Neural cell (in vitro differentiated cells): ENCODE measurements around the gene KIAA0753. TPM values are rescaled to one million over a fixed set of nuclear protein-coding genes. Genes with fewer than 3 reads are reported as not detected.

Experiments
- H2AFZ ChIP-seq: fragments of 200-600, 300-800 bp; sonication (generic), shearing (Covaris generic); 2 replicates; pipeline ENCODE4 v1.6.0; 2014; ENCODE audit warnings: low read depth, mild to moderate bottlenecking, antibody characterized with exemption, low read length, moderate library complexity
- H3F3A ChIP-seq: fragments of 200-600 bp; shearing (Covaris generic); 2 replicates; pipeline ENCODE4 v1.6.1; 2016; ENCODE audit warnings: mild to moderate bottlenecking, moderate library complexity, mixed read lengths, antibody characterized with exemption, low read length; ENCODE audit not compliant: insufficient read depth, poor library complexity, severe bottlenecking
- H3K27ac ChIP-seq: fragments of 200-600, 300-800 bp; sonication (generic), shearing (Covaris generic); 2 replicates; pipeline ENCODE4 v1.5.1; 2014; ENCODE audit warnings: mild to moderate bottlenecking, low read length, moderate library complexity
- H3K27me3 ChIP-seq: fragments of 300-800, 200-600 bp; sonication (generic), shearing (Covaris generic); 2 replicates; pipeline ENCODE4 v1.6.0; 2014; ENCODE audit warnings: mild to moderate bottlenecking, low read depth, low read length, moderate library complexity; ENCODE audit not compliant: insufficient read depth
- H3K36me3 ChIP-seq: fragments of 300-800, 200-600 bp; sonication (generic), shearing (Covaris generic); 2 replicates; pipeline ENCODE4 v1.5.1; 2014; ENCODE audit warnings: mild to moderate bottlenecking, antibody characterized with exemption, low read length, moderate library complexity; ENCODE audit not compliant: insufficient read depth
- H3K4me2 ChIP-seq: fragments of 300-800, 200-600 bp; sonication (generic), shearing (Covaris generic); 2 replicates; pipeline ENCODE4 v1.6.0; 2014; ENCODE audit warnings: mild to moderate bottlenecking, low read length
- H3K4me3 ChIP-seq: fragments of 300-800, 200-600 bp; sonication (generic), shearing (Covaris generic); 2 replicates; pipeline ENCODE4 v1.5.1; 2014; ENCODE audit warnings: mild to moderate bottlenecking, low read length, moderate library complexity
- H3K79me2 ChIP-seq: fragments of 200-600 bp; shearing (Covaris generic); replicated peaks from 2 replicates; pipeline ENCODE4 v1.6.0; 2014; ENCODE audit warnings: mild to moderate bottlenecking, low read length, moderate library complexity; ENCODE audit not compliant: insufficient read depth
- H3K9ac ChIP-seq: fragments of 300-800, 200-600 bp; sonication (generic), shearing (Covaris generic); 2 replicates; pipeline ENCODE4 v1.6.1; 2016; ENCODE audit warnings: mild to moderate bottlenecking, low read length, mixed read lengths
- H3K9me2 ChIP-seq: fragments of 200-600 bp; shearing (Covaris generic); 2 replicates; pipeline ENCODE4 v1.6.1; 2016; ENCODE audit warnings: mild to moderate bottlenecking, low read length, mixed read lengths; ENCODE audit not compliant: insufficient read depth
- H3K9me3 ChIP-seq: fragments of 200-600, 300-800 bp; sonication (generic), shearing (Covaris generic); 2 replicates; pipeline ENCODE4 v1.6.1; 2016; ENCODE audit warnings: mild to moderate bottlenecking, mixed run types, low read length, moderate library complexity, mixed read lengths
- H4K20me1 ChIP-seq: fragments of 200-600 bp; shearing (Covaris generic); 2 replicates; pipeline ENCODE4 v1.6.1; 2016; ENCODE audit warnings: mild to moderate bottlenecking, mixed run types; ENCODE audit not compliant: insufficient read depth
- CTCF ChIP-seq: fragments of 450-650 bp; IDR thresholded peaks from 2 replicates; pipeline ENCODE4 v1.5.1; 2014; ENCODE audit warnings: antibody characterized with exemption, mild to moderate bottlenecking, moderate library complexity; ENCODE audit not compliant: poor library complexity, severe bottlenecking
- EP300 ChIP-seq: fragments of 450-650 bp; conservative IDR thresholded peaks from 2 replicates; pipeline ENCODE4 v1.6.1; 2014; ENCODE audit warnings: antibody characterized with exemption, mild to moderate bottlenecking, moderate library complexity; ENCODE audit not compliant: poor library complexity, severe bottlenecking
- EZH2 ChIP-seq: fragments of 200-600, 300-800 bp; shearing (Covaris generic), sonication (generic); IDR thresholded peaks from 2 replicates; pipeline ENCODE4 v1.6.1; 2014; ENCODE audit warnings: antibody characterized with exemption, low read length, borderline replicate concordance, mild to moderate bottlenecking; ENCODE audit not compliant: insufficient read depth, poor library complexity, severe bottlenecking
- MXI1 ChIP-seq: fragments of 450-650 bp; conservative IDR thresholded peaks from 2 replicates; pipeline ENCODE4 v1.6.1; 2014; ENCODE audit warnings: antibody characterized with exemption, mild to moderate bottlenecking; ENCODE audit not compliant: poor library complexity, severe bottlenecking
- POLR2AphosphoS5 ChIP-seq: IDR thresholded peaks from 2 replicates; pipeline ENCODE4 v1.6.1; 2012
- RAD21 ChIP-seq: fragments of 450-650 bp; conservative IDR thresholded peaks from 2 replicates; pipeline ENCODE4 v1.6.1; 2014; ENCODE audit warnings: antibody characterized with exemption, mild to moderate bottlenecking, moderate library complexity
- REST ChIP-seq: IDR thresholded peaks from 2 replicates; pipeline ENCODE4 v1.6.1; 2012; ENCODE audit warnings: borderline replicate concordance
- SMC3 ChIP-seq: fragments of 450-650 bp; conservative IDR thresholded peaks from 2 replicates; pipeline ENCODE4 v1.6.1; 2014; ENCODE audit warnings: antibody characterized with exemption, mild to moderate bottlenecking, moderate library complexity; ENCODE audit not compliant: poor library complexity
- TAF1 ChIP-seq: IDR thresholded peaks from 2 replicates; pipeline ENCODE4 v1.6.1; 2012; ENCODE audit warnings: low read depth
- polyA plus RNA-seq: library from polyadenylated mRNA; depleted of rRNA; stranded (reverse); fragments of >200 nt; gene quantifications from 2 replicates; pipeline ENCODE4 v1.2.3, GENCODE V29; 2014

The KIAA0753 gene
- polyA plus RNA-seq, 1 donor from 2014 or later = 32.3 TPM

- Histone ChIP-seq H3K36me3 (peaks cover 28% of the 10 kb centered on the region), H3K9me2 (no peaks in the 10 kb centered on the region), H3K9ac (no peak overlapping the region), H3K9me3 (no peaks in the 10 kb centered on the region), H3K4me2 (no peak overlapping the region), H2AFZ (no peak overlapping the region), H4K20me1 (peaks cover 4% of the 10 kb centered on the region), H3K27me3 (no peaks in the 10 kb centered on the region), H3F3A (no peaks in the 10 kb centered on the region), H3K4me3 (no peak overlapping the region), H3K79me2 (peaks cover 4% of the 10 kb centered on the region), H3K27ac (no peak overlapping the region)
- TF ChIP-seq SMC3 (no peak), TAF1 (no peak), REST (no peak), CTCF (no peak), EP300 (no peak), POLR2AphosphoS5 (no peak), EZH2 (no peak), MXI1 (no peak), RAD21 (no peak)
Measured at GRCh38 chr17:6630390-6630789, 10.1 kb downstream of the KIAA0753 start.

DNA sequence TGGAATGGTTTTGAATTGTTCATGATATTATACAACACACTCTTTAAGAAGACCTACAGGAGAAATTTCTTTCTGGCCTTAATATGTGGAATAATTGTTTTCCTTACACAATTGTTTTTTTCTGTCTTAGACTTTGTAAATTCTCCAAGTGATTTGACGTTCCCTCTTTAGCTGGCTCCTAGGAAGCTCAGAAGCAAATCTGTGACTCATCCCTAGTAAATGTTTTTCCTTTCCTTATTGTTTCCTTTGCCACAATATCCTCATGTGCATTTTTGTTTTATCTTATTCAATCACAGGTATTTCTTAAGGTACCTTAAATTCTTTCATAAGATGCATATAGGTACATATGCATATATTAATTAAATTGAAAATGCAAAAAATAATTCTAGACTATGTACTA, 13.5 kb downstream of the KIAA0753 start:
- Histone ChIP-seq H2AFZ (no peak overlapping the region), H3F3A (no peaks in the 10 kb centered on the region), H3K4me3 (no peak overlapping the region), H4K20me1 (peaks cover 4% of the 10 kb centered on the region), H3K36me3 (peaks cover 24% of the 10 kb centered on the region), H3K79me2 (peaks cover 4% of the 10 kb centered on the region), H3K27me3 (no peaks in the 10 kb centered on the region), H3K27ac (no peak overlapping the region), H3K9ac (no peak overlapping the region), H3K9me2 (no peaks in the 10 kb centered on the region), H3K4me2 (no peak overlapping the region), H3K9me3 (no peaks in the 10 kb centered on the region)
- no peak for TF ChIP-seq SMC3

GRCh38 chr17:6626616-6627015, 13.9 kb downstream of the KIAA0753 start:
- peaks cover 24% of the 10 kb centered on the region for H3K36me3 ChIP-seq
- TF ChIP-seq RAD21 (no peak), CTCF (no peak), SMC3 (no peak), TAF1 (no peak), MXI1 (no peak), POLR2AphosphoS5 (no peak), REST (no peak), EP300 (no peak), EZH2 (no peak)
- no peak overlapping the region for H3K4me3 ChIP-seq
- H3K4me2 ChIP-seq = no peak overlapping the region
- no peaks in the 10 kb centered on the region for H3K9me2 ChIP-seq
- no peak overlapping the region for H2AFZ ChIP-seq
- no peaks in the 10 kb centered on the region for H3K9me3 ChIP-seq
- no peaks in the 10 kb centered on the region for H3F3A ChIP-seq
- no peaks in the 10 kb centered on the region for H3K27me3 ChIP-seq
- no peak overlapping the region for H3K9ac ChIP-seq
- no peak overlapping the region for H3K27ac ChIP-seq
- H3K79me2 ChIP-seq = peaks cover 4% of the 10 kb centered on the region
- H4K20me1 ChIP-seq = peaks cover 4% of the 10 kb centered on the region
